Measurements from ENCODE around the gene GREB1. TPM values are rescaled to one million over a fixed set of nuclear protein-coding genes. Genes with fewer than 3 reads are reported as not detected.

GREB1 gene
- total RNA-seq, 1 experiment from 2014 or later, result 16.5 TPM

DNA sequence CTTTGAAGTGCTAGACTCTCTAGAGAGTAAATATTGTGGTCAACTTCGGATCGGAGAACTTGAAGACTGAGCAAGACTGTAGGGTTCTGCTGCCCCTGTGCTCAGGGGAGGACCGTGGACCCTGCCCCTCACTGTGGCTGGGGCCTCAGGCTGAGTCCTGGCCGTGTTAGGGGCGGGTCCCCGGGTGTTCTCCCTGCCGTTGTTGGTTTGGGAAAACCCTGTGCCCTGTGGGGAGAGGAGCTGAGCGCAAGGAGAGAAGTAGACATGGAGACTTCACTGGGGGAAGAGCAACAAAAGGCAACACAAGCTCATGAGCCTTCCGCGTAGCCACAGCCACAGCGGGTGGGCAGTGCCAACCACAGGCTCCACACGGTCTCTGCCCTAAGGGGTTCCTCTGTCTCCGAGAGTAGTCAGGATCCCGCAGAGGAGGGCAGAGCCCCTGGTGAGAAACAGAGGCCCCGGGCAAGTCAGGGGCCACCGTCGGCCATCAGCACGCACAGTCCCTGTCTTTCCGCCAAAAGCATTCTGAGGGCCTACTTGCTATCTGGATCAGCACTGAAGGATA, 83.1 kb downstream of the GREB1 start:
- no peak overlapping the region for H3K9ac ChIP-seq (ENCODE audit: extremely low read depth, insufficient read length, low read length)
- no peak overlapping the region for H4K8ac ChIP-seq (replicated peaks; ENCODE audit: insufficient read length, low read depth, low read length)
- H3K79me1 ChIP-seq (ENCODE audit: insufficient read depth, low read depth, low read length, poor library complexity, severe bottlenecking), result no peaks in the 10 kb centered on the region
- H3K23me2 ChIP-seq (ENCODE audit: insufficient read length, low read depth, low read length, poor library complexity, severe bottlenecking), result no peaks in the 10 kb centered on the region
- no peak overlapping the region for H2BK20ac ChIP-seq (ENCODE audit: low read depth, low read length, poor library complexity, severe bottlenecking)
- no peak overlapping the region for H3K18ac ChIP-seq (ENCODE audit: insufficient read length, low read depth, low read length)
- no peaks in the 10 kb centered on the region for H3K4me1 ChIP-seq (ENCODE audit: insufficient read depth, low read length)
- H3T11ph ChIP-seq (ENCODE audit: low read length), result no peak overlapping the region
- no peak overlapping the region for H3K4me2 ChIP-seq (ENCODE audit: insufficient read depth, insufficient read length, low read length)
- no peak for DNase-seq
- H3K56ac ChIP-seq (ENCODE audit: insufficient read length, low read depth, low read length), result no peak overlapping the region
- Mint-ChIP-seq H3K27me3 (ENCODE audit: low read depth) (no peaks in the 10 kb centered on the region), H3K9me3 (no peaks in the 10 kb centered on the region), H3K4me3 (peak overlapping the region in 1 of 2 experiments; percentile 13; a peak in 1 of 5 replicates), H3K27ac (peak overlapping the region in 1 of 3 experiments; percentile 48; a peak in 3 of 7 replicates), H3K4me1 (no peaks in the 10 kb centered on the region), H3K36me3 (ENCODE audit: insufficient read depth in 1 of 3, low read depth in 3 of 3) (peaks cover 28 to 43% (median 31%) of the 10 kb centered on the region in 3 experiments)
- no peak overlapping the region for H2BK12ac ChIP-seq (ENCODE audit: insufficient read length, low read depth, low read length)
- H2AFZ ChIP-seq (ENCODE audit: low read length), result no peak overlapping the region
- no peak overlapping the region for H2BK15ac ChIP-seq (ENCODE audit: low read depth, low read length)
- no peak overlapping the region for H3K23ac ChIP-seq (ENCODE audit: insufficient read length, low read depth, low read length)
- H4K5ac ChIP-seq (ENCODE audit: insufficient read length, low read depth, low read length), result no peak overlapping the region
- no peaks in the 10 kb centered on the region for H3K79me2 ChIP-seq (ENCODE audit: insufficient read depth, low read length)
- H2AK5ac ChIP-seq (ENCODE audit: insufficient read length, low read length), result no peak overlapping the region
- H3K4ac ChIP-seq (ENCODE audit: low read depth, low read length), result no peak overlapping the region
- no peak overlapping the region for H2BK120ac ChIP-seq (ENCODE audit: low read depth, low read length, poor library complexity, severe bottlenecking)
- TF ChIP-seq, protein P1, sequence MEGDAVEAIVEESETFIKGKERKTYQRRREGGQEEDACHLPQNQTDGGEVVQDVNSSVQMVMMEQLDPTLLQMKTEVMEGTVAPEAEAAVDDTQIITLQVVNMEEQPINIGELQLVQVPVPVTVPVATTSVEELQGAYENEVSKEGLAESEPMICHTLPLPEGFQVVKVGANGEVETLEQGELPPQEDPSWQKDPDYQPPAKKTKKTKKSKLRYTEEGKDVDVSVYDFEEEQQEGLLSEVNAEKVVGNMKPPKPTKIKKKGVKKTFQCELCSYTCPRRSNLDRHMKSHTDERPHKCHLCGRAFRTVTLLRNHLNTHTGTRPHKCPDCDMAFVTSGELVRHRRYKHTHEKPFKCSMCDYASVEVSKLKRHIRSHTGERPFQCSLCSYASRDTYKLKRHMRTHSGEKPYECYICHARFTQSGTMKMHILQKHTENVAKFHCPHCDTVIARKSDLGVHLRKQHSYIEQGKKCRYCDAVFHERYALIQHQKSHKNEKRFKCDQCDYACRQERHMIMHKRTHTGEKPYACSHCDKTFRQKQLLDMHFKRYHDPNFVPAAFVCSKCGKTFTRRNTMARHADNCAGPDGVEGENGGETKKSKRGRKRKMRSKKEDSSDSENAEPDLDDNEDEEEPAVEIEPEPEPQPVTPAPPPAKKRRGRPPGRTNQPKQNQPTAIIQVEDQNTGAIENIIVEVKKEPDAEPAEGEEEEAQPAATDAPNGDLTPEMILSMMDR (conservative IDR thresholded peaks at IDR 0.05), result no peak
- no peaks in the 10 kb centered on the region for H4K20me1 ChIP-seq (ENCODE audit: control insufficient read depth, insufficient read depth, insufficient read length)
- no CpG with 5 or more reads among the region's 19 CpGs for WGBS (ENCODE audit: extremely low coverage, insufficient read length, low lambda C conversion rate)
- H3K27ac ChIP-seq (ENCODE audit: insufficient read length, low read depth, low read length), result no peak overlapping the region
- H3K14ac ChIP-seq (ENCODE audit: insufficient read depth, low read length), result no peak overlapping the region
- H3K9me3 ChIP-seq (ENCODE audit: control insufficient read depth, low read depth, low read length), result no peaks in the 10 kb centered on the region
- H4K91ac ChIP-seq (ENCODE audit: insufficient read length, low read depth, low read length), result no peak overlapping the region
- no peaks in the 10 kb centered on the region for H3K27me3 ChIP-seq (ENCODE audit: insufficient read depth, low read length)
- H2BK5ac ChIP-seq (ENCODE audit: insufficient read length, low read length), result no peak overlapping the region
